Measurements from ENCODE around the gene TGIF2.

Gene TGIF2

GRCh38 chr20:36565520-36565919 is 7.9 kb upstream of the TGIF2 start:
- POLR2A ChIA-PET: no interaction called here
- CTCF ChIA-PET: no interaction called here
- TF ChIP-seq SP1 (IDR thresholded peaks at IDR 0.05): no peak
- no peak for TF ChIP-seq L3MBTL2 (conservative IDR thresholded peaks at IDR 0.05)
- TF ChIP-seq FOXA1 (IDR thresholded peaks at IDR 0.05): no peak
- TF ChIP-seq TARDBP (IDR thresholded peaks at IDR 0.05): no peak
- no peak for TF ChIP-seq SUZ12 (IDR thresholded peaks at IDR 0.05)
- TF ChIP-seq BHLHE40 (IDR thresholded peaks at IDR 0.05; ENCODE audit: borderline replicate concordance): no peak
- TF ChIP-seq HDGF (IDR thresholded peaks at IDR 0.05; ENCODE audit: borderline replicate concordance): no peak
- no peak for TF ChIP-seq PKNOX1 (IDR thresholded peaks at IDR 0.05)
- TF ChIP-seq ELF4 (IDR thresholded peaks at IDR 0.05): no peak
- no peak for TF ChIP-seq LEF1 (IDR thresholded peaks at IDR 0.05; ENCODE audit: borderline replicate concordance)
- no peak for TF ChIP-seq NFRKB (IDR thresholded peaks at IDR 0.05)
- TF ChIP-seq FOXK2 (IDR thresholded peaks at IDR 0.05): no peak
- TF ChIP-seq ZNF384 (IDR thresholded peaks at IDR 0.05): no peak
- no peak for TF ChIP-seq ARNT (IDR thresholded peaks at IDR 0.05)
- no peak for TF ChIP-seq CTBP1 (IDR thresholded peaks at IDR 0.05; ENCODE audit: borderline replicate concordance)

GRCh38 chr20:36569847-36570429 is 3.5 kb upstream of the TGIF2 start:
- DNase-seq (ENCODE audit: extremely low spot score): peak; percentile 11
- POLR2A ChIA-PET: interaction anchor here (0.8 to 4.0 kb wide), 2 partner anchors 35 to 36 kb away, joined by 3 to 29 read pairs; partner anchors contain the start of gene RAB5IF
- TF ChIP-seq CTBP1 (IDR thresholded peaks at IDR 0.05; ENCODE audit: borderline replicate concordance): no peak
- no peak for TF ChIP-seq HDGF (IDR thresholded peaks at IDR 0.05; ENCODE audit: borderline replicate concordance)
- no peak for TF ChIP-seq SUZ12 (IDR thresholded peaks at IDR 0.05)
- TF ChIP-seq ARNT (IDR thresholded peaks at IDR 0.05): no peak
- TF ChIP-seq LEF1 (IDR thresholded peaks at IDR 0.05; ENCODE audit: borderline replicate concordance): no peak
- no peak for TF ChIP-seq NFRKB (IDR thresholded peaks at IDR 0.05)
- TF ChIP-seq FOXK2 (IDR thresholded peaks at IDR 0.05): no peak
- CTCF ChIA-PET: interaction anchor here (1.0 kb wide), 1 partner anchor 23 kb away, joined by 3 read pairs; no protein-coding TSS in a partner anchor

More at GRCh38 chr20:36565520-36565919, 7.9 kb upstream of the TGIF2 start:
- DNase-seq (ENCODE audit: extremely low spot score): no peak

DNA sequence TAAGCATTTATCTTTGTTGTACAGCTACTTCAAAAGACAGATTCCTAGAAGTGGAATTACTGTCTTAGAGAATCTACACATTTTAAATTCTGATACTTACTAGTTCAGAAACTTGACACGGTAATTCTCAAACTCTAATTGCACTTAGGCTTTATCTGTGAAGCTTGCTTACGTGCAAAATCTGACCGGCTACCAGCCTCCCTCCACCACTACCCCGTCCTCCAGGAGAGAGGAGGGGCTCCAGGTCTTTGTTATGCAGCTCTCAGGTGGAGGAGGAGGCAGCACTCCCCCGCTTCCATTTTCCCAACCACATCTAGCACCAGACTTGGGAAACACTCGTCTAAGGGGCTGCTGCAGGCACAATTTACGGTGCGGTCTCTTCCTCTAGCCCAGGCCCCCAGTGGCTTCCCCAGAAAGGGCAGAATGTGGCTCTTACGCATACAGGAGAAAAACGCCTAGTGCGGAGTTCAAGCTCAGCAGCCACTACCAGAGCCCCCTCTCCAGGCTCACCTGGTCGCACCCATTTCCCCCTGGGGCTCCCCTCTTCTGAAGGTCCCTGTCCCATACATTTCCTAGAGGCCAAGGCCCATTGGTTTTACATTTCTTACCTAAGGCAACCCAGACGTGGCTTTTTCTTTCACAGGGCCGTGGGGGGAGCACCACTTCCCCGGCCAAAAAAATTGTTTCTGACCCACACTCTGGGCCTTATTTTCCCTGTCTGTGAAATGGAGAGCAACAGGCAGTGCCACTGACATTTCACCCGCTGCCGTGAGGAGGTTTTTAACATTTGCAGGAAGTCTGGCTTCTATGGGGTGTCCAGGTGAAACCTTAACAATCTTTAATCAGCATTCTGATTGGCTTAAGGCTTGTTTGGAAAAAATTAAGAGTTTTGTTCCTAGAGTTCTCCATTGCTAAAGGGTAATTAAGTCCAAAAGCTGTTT is 1.6 kb upstream of the TGIF2 start:
- CTCF ChIA-PET: interaction anchor here (0.6 kb wide), 2 partner anchors 11 to 87 kb away, joined by 3 to 4 read pairs; no protein-coding TSS in a partner anchor
- POLR2A ChIA-PET: interaction anchor here (0.8 to 4.0 kb wide), 8 partner anchors 9 to 33 kb away, joined by 3 to 29 read pairs (median 4); partner anchors contain the start of gene RAB5IF
- no peak for TF ChIP-seq NFRKB (IDR thresholded peaks at IDR 0.05)
- no peak for TF ChIP-seq ZNF384 (IDR thresholded peaks at IDR 0.05)
- TF ChIP-seq ARNT (IDR thresholded peaks at IDR 0.05): no peak
- TF ChIP-seq CTBP1 (IDR thresholded peaks at IDR 0.05; ENCODE audit: borderline replicate concordance): no peak
- no peak for TF ChIP-seq ELF4 (IDR thresholded peaks at IDR 0.05)
- no peak for TF ChIP-seq FOXA1 (IDR thresholded peaks at IDR 0.05)
- TF ChIP-seq L3MBTL2 (conservative IDR thresholded peaks at IDR 0.05): no peak
- TF ChIP-seq BHLHE40 (IDR thresholded peaks at IDR 0.05; ENCODE audit: borderline replicate concordance): no peak
- no peak for TF ChIP-seq PKNOX1 (IDR thresholded peaks at IDR 0.05)
- TF ChIP-seq SP1 (IDR thresholded peaks at IDR 0.05): no peak
- TF ChIP-seq FOXM1 (IDR thresholded peaks at IDR 0.05; ENCODE audit: borderline replicate concordance): no peak
- no peak for TF ChIP-seq SUZ12 (IDR thresholded peaks at IDR 0.05)
- TF ChIP-seq FOXK2 (IDR thresholded peaks at IDR 0.05): no peak
- no peak for TF ChIP-seq LEF1 (IDR thresholded peaks at IDR 0.05; ENCODE audit: borderline replicate concordance)
- no peak for TF ChIP-seq HDGF (IDR thresholded peaks at IDR 0.05; ENCODE audit: borderline replicate concordance)
- no peak for TF ChIP-seq TARDBP (IDR thresholded peaks at IDR 0.05)
- DNase-seq (ENCODE audit: extremely low spot score): peak; percentile 37

DNA sequence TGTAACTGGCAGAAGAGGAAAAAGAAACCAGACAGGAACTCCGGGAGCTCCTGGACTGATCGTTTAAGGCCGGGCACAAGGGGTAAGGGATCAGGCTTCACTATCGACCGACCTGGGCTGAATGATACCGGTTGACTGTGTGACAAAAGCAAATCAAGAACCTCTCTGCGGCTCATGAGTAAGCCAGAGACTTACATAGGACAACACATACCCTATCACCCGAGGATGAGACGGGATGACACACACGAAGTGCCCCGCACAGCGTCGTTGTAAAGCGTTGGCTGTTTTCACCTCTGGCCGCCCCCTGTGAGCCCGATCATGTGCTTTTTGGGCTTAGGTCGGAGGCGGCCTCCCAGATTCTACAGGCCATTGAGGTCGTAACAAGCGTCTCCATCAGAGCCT is 695 bp upstream of the TGIF2 start:
- ChIA-PET POLR2A (interaction anchor here (0.6 to 4.0 kb wide), 7 partner anchors 11 to 32 kb away, joined by 3 to 29 read pairs (median 4); partner anchors contain the start of gene RAB5IF), CTCF (no interaction called here)
- TF ChIP-seq L3MBTL2 (conservative IDR thresholded peaks at IDR 0.05) (peak; percentile 83; the same call in 1 of the 2 replicates), FOXK2 (IDR thresholded peaks at IDR 0.05) (no peak)
- peak; percentile 30 for DNase-seq (ENCODE audit: extremely low spot score)

- ChIA-PET POLR2A (interaction anchor here (0.9 to 4.0 kb wide), 3 partner anchors 11 to 156 kb away, joined by 3 to 29 read pairs (median 15); partner anchors contain the start of gene RAB5IF), CTCF (no interaction called here)
- no peak for TF ChIP-seq NFRKB (IDR thresholded peaks at IDR 0.05)
- peak; percentile 67; the same call in 1 of the 2 replicates for TF ChIP-seq FOXM1 (IDR thresholded peaks at IDR 0.05; ENCODE audit: borderline replicate concordance)
- peak; percentile 60; the same call in 1 of the 2 replicates for TF ChIP-seq PKNOX1 (IDR thresholded peaks at IDR 0.05)
- DNase-seq (ENCODE audit: extremely low spot score): no peak
These were observed 485 bp downstream of the TGIF2 start for GRCh38 chr20:36573798-36574365.

Data from HEK293T (cell line).